Measurements from ENCODE around the gene SLC37A2. TPM values are rescaled to one million over a fixed set of nuclear protein-coding genes. Genes with fewer than 3 reads are reported as not detected.

Gene SLC37A2
- total and polyA plus RNA-seq, 4 donors = 3.2 to 13.2 (median 7.8) TPM

DNA sequence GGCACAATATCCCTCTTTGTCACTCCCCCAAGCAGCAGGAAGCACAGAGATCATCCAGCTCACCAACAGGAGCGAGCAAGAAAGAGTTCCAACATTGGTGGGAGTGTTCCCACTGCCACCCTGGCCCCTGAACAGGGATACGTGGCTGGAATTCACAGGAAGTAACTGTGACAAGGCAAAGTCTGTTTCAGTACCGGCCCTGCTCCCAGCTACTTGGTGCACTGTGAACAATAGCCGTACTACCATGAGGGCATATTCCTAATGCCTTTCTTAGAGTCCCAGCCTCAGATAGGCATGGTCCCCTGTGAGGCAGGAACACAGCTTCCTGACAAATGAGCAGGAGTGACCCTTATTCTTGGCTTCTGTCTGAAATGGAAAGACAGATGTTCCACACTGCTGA, 1.8 kb upstream of the SLC37A2 start:
- H3K9me3 ChIP-seq (ENCODE audit: control insufficient read depth in 4 of 4, insufficient read depth in 3 of 4, low read length in 3 of 4) = no peaks in the 10 kb centered on the region
- no peaks in the 10 kb centered on the region for H3K36me3 ChIP-seq (ENCODE audit: control insufficient read depth in 4 of 4, insufficient read depth in 4 of 4, low read length in 4 of 4)
- DNase-seq = no peak
- H3K27ac ChIP-seq (ENCODE audit: low read depth in 1 of 2, low read length in 1 of 2) = no peak overlapping the region
- WGBS, 2 donors = 75 to 77% methylated on average over 4 of the region's 4 CpGs
- H3K4me1 ChIP-seq (ENCODE audit: control insufficient read depth in 5 of 5, insufficient read depth in 5 of 5, low read length in 5 of 5) = peaks cover 0 to 9% (median 0%) of the 10 kb centered on the region in 5 donors
- H3K27me3 ChIP-seq (ENCODE audit: control insufficient read depth in 3 of 3, insufficient read depth in 3 of 3, low read length in 2 of 3) = peaks cover 0 to 31% (median 23%) of the 10 kb centered on the region in 3 donors
- TF ChIP-seq, protein P1, sequence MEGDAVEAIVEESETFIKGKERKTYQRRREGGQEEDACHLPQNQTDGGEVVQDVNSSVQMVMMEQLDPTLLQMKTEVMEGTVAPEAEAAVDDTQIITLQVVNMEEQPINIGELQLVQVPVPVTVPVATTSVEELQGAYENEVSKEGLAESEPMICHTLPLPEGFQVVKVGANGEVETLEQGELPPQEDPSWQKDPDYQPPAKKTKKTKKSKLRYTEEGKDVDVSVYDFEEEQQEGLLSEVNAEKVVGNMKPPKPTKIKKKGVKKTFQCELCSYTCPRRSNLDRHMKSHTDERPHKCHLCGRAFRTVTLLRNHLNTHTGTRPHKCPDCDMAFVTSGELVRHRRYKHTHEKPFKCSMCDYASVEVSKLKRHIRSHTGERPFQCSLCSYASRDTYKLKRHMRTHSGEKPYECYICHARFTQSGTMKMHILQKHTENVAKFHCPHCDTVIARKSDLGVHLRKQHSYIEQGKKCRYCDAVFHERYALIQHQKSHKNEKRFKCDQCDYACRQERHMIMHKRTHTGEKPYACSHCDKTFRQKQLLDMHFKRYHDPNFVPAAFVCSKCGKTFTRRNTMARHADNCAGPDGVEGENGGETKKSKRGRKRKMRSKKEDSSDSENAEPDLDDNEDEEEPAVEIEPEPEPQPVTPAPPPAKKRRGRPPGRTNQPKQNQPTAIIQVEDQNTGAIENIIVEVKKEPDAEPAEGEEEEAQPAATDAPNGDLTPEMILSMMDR (IDR thresholded peaks at IDR 0.05; ENCODE audit: control extremely low read depth, extremely low read depth) = no peak
- ATAC-seq (ENCODE audit: insufficient read depth, low FRiP score) = no peak
- no peak overlapping the region for H3K9ac ChIP-seq (ENCODE audit: insufficient read depth in 1 of 2, low read length in 2 of 2)
- no peak overlapping the region for H3K4me3 ChIP-seq

DNA sequence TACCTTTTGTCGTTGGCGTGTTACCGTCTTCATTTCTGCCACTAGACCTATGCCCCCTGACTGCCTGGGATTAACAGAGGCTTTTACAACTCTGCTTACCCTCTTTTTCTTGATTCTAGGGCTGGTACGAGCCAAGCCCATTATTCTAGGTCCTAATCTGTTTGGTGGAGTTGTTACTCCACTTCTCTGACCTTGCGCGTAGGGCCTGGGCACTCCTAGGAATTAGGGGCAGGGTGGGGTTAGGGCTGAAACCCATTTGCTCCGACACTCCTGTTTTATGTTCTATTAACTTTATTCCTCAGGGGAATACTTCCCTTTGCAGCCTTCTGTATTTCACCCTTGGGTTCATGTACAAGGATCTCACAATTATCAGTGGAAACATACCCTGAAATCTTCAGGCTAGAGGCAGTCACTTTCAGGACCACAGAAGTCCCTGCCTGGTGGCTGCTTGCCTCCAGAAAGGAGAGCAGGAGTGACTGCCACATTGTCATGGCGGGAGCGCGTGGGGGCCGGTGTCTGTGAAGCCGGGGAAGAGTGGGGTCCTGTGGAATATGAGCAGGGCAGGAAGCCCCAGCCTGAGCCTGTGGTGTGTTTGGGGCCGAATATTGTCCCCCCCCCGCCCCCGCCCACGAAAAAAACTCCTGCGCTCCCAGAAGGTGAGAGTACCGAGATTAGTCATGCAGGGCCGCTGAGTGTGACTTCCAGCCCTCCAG, 731 bp upstream of the SLC37A2 start:
- 50% methylated on average over 18 to 19 of the region's 19 CpGs for WGBS, 2 donors
- Histone ChIP-seq H3K27me3 (ENCODE audit: control insufficient read depth in 3 of 3, insufficient read depth in 3 of 3, low read length in 2 of 3) (peaks cover 0 to 32% (median 23%) of the 10 kb centered on the region in 3 donors), H3K27ac (ENCODE audit: low read depth in 1 of 2, low read length in 1 of 2) (peak overlapping the region in 1 of 2 donors; percentile 71), H3K9ac (ENCODE audit: insufficient read depth in 1 of 2, low read length in 2 of 2) (peak overlapping the region in 1 of 2 donors; percentile 55), H3K9me3 (ENCODE audit: control insufficient read depth in 4 of 4, insufficient read depth in 3 of 4, low read length in 3 of 4) (no peaks in the 10 kb centered on the region), H3K36me3 (ENCODE audit: control insufficient read depth in 4 of 4, insufficient read depth in 4 of 4, low read length in 4 of 4) (no peaks in the 10 kb centered on the region), H3K4me3 (peak overlapping the region; percentile 61), H3K4me1 (ENCODE audit: control insufficient read depth in 5 of 5, insufficient read depth in 5 of 5, low read length in 5 of 5) (peaks cover 0 to 9% (median 0%) of the 10 kb centered on the region in 5 donors)
- no peak for DNase-seq
- ATAC-seq (ENCODE audit: insufficient read depth, low FRiP score) = no peak
- TF ChIP-seq, protein P1 (IDR thresholded peaks at IDR 0.05; ENCODE audit: control extremely low read depth, extremely low read depth) = no peak

DNA sequence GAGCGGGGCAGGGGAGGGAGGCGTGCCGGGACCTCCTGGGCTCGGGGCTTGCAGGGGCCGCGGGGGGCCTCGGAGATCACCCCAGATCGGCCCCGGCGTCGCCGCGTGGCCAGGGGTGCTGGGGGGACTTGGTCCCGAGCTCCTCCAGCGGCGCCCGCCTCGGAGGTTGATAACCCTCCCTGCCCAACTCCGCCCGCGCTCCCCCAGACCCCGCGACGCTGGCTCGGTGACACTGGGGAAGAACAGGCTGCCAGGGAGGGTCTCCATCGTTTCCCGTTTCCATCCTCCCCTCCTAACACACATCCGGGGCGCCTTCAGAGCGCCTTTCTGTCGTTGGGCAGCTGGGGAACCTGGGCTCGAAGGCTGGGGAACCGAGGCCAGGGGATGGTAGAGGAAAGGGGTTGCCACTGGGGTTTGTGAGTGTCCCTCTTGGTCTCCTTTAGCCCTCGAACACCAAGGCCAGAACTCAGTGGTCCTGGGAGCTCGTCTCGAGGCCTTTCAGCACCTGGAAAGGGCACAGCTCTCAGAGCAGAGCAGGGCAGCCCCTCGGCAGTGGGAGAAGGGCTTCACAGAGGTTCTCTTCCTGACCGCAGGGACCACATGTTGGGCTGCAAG, 431 bp downstream of the SLC37A2 start:
- Histone ChIP-seq H3K27me3 (ENCODE audit: control insufficient read depth in 3 of 3, insufficient read depth in 3 of 3, low read length in 2 of 3) (peaks cover 0 to 32% (median 23%) of the 10 kb centered on the region in 3 donors), H3K27ac (ENCODE audit: low read depth in 1 of 2, low read length in 1 of 2) (peak overlapping the region in 1 of 2 donors; percentile 71), H3K4me3 (peak overlapping the region; percentile 61), H3K9ac (ENCODE audit: insufficient read depth in 1 of 2, low read length in 2 of 2) (no peak overlapping the region), H3K36me3 (ENCODE audit: control insufficient read depth in 4 of 4, insufficient read depth in 4 of 4, low read length in 4 of 4) (no peaks in the 10 kb centered on the region), H3K9me3 (ENCODE audit: control insufficient read depth in 4 of 4, insufficient read depth in 3 of 4, low read length in 3 of 4) (no peaks in the 10 kb centered on the region), H3K4me1 (ENCODE audit: control insufficient read depth in 5 of 5, insufficient read depth in 5 of 5, low read length in 5 of 5) (peaks cover 0 to 9% (median 0%) of the 10 kb centered on the region in 5 donors)
- DNase-seq (no peak), ATAC-seq (ENCODE audit: insufficient read depth, low FRiP score) (no peak)
- WGBS, 2 donors = 6 to 9% methylated on average over 38 of the region's 38 CpGs
- TF ChIP-seq, protein P1 (IDR thresholded peaks at IDR 0.05; ENCODE audit: control extremely low read depth, extremely low read depth) = no peak
